Keratinocyte (primary cell): Measurements from ENCODE around the gene LRRC4.

Source experiments
- EZH2 ChIP-seq: IDR thresholded peaks from one replicate; pipeline ENCODE4 v1.6.1; 2012; ENCODE audit warnings: inconsistent platforms, mild to moderate bottlenecking, low read length, moderate library complexity
- TF ChIP-seq, protein P1 (sequence below), 3 experiments: IDR thresholded peaks in 1 of 3; conservative IDR thresholded peaks in 1 of 3; optimal IDR thresholded peaks in 1 of 3; 2 replicates in 2 of 3; 3 replicates in 1 of 3; pipeline versions ENCODE3 to v1.5.1; 2011; ENCODE audit warnings: low read length in 3 of 3, mild to moderate bottlenecking in 3 of 3, moderate library complexity in 2 of 3, control low read depth in 1 of 3, inconsistent platforms in 1 of 3; ENCODE audit not compliant: insufficient read depth in 2 of 3; ENCODE audit errors: extremely low read depth in 1 of 3

DNA sequence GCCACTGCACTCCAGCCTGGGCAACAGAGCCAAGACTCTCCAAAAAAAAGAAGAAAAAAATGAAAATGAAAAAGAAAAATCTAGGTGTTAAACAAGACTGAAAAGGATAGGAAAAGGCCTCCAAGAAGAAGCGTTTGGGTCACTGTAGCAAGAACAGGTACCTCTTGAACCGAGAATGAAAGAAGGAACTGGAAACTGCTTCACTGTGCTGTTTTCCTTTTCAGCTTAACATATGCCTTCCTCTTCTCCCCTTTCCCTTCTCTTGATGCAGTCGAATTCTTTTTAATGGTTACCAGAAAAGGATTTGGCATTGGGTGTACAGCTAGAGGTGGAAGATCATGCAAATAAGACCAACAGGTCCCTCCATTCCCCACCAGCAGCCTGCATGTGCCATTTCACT, 28.1 kb downstream of the LRRC4 start:
- TF ChIP-seq, protein P1, sequence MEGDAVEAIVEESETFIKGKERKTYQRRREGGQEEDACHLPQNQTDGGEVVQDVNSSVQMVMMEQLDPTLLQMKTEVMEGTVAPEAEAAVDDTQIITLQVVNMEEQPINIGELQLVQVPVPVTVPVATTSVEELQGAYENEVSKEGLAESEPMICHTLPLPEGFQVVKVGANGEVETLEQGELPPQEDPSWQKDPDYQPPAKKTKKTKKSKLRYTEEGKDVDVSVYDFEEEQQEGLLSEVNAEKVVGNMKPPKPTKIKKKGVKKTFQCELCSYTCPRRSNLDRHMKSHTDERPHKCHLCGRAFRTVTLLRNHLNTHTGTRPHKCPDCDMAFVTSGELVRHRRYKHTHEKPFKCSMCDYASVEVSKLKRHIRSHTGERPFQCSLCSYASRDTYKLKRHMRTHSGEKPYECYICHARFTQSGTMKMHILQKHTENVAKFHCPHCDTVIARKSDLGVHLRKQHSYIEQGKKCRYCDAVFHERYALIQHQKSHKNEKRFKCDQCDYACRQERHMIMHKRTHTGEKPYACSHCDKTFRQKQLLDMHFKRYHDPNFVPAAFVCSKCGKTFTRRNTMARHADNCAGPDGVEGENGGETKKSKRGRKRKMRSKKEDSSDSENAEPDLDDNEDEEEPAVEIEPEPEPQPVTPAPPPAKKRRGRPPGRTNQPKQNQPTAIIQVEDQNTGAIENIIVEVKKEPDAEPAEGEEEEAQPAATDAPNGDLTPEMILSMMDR (optimal IDR thresholded peaks at IDR 0.05 in 1 of 3, IDR thresholded peaks at IDR 0.05 in 1 of 3, conservative IDR thresholded peaks at IDR 0.05 in 1 of 3; ENCODE audit: extremely low read depth in 1 of 3, insufficient read depth in 2 of 3, low read length in 3 of 3): no peak
- no peak for TF ChIP-seq EZH2
